Large intestine (tissue), 12 donors: ENCODE measurements around the gene NLGN2. TPM values are rescaled to one million over a fixed set of nuclear protein-coding genes. Genes with fewer than 3 reads are reported as not detected.
"Not testable (repeated sequence)": the region's sequence is repeated elsewhere in the genome, so short reads cannot be mapped to it uniquely, and the experiment has no call there.

Source experiments
- DNase-seq, 2 donors: peaks; one replicate each; pipeline versions ENCODE4 v3.0.0 to v3.0.0-alpha.2; 2013
- H3K27ac ChIP-seq: one replicate; pipeline ENCODE4 v1.5.1; 2013; ENCODE audit warnings: low read length
- H3K27me3 ChIP-seq: 2 replicates; pipeline ENCODE4 v1.6.1; 2013; ENCODE audit warnings: low read length; ENCODE audit not compliant: control insufficient read depth, insufficient read depth
- H3K36me3 ChIP-seq: 2 replicates; pipeline ENCODE4 v1.6.1; 2013; ENCODE audit warnings: low read length; ENCODE audit not compliant: control insufficient read depth, insufficient read depth
- H3K4me1 ChIP-seq: one replicate; pipeline ENCODE4 v1.6.1; 2013; ENCODE audit warnings: low read length; ENCODE audit not compliant: control insufficient read depth, insufficient read depth
- H3K4me3 ChIP-seq: one replicate; pipeline ENCODE4 v1.5.1; 2013; ENCODE audit warnings: low read length
- H3K9me3 ChIP-seq: one replicate; pipeline ENCODE4 v1.6.1; 2013; ENCODE audit warnings: mild to moderate bottlenecking, low read depth, low read length, moderate library complexity; ENCODE audit not compliant: control insufficient read depth
- WGBS: methylation state at CpG from one replicate; pipeline ENCODE4 v1.1.5; 2013; ENCODE audit warnings: low lambda C conversion rate; ENCODE audit not compliant: insufficient coverage; 5-methylcytosine and 5-hydroxymethylcytosine counted together
- long read RNA-seq, 11 donors: transcript quantifications; one replicate each; lab custom pipeline, GENCODE V29; 2026
- polyA plus RNA-seq: library from polyadenylated mRNA; unstranded; fragments of 120-200 nt; gene quantifications from one replicate; pipeline ENCODE4 v1.2.1, GENCODE V29; 2013

NLGN2 gene
- 12.9 TPM for polyA plus RNA-seq
- long read RNA-seq, donor 1, full-length matches to known transcripts = 1 of 1 reads
- long read RNA-seq, donor 1, partial matches to known transcripts = 0 of 1 reads
- long read RNA-seq, donor 1, other reads (novel, unspliced or antisense) = 0 of 1 reads
- long read RNA-seq, donor 2, full-length matches to known transcripts = 1 of 16 reads
- long read RNA-seq, donor 2, partial matches to known transcripts = 15 of 16 reads
- long read RNA-seq, donor 2, other reads (novel, unspliced or antisense) = 0 of 16 reads
- long read RNA-seq, donor 3 = 0 reads
- long read RNA-seq, donor 4 = 0 reads
- long read RNA-seq, donor 5, full-length matches to known transcripts = 2 of 2 reads
- long read RNA-seq, donor 5, partial matches to known transcripts = 0 of 2 reads
- long read RNA-seq, donor 5, other reads (novel, unspliced or antisense) = 0 of 2 reads
- long read RNA-seq, donor 6, full-length matches to known transcripts = 1 of 1 reads
- long read RNA-seq, donor 6, partial matches to known transcripts = 0 of 1 reads
- long read RNA-seq, donor 6, other reads (novel, unspliced or antisense) = 0 of 1 reads
- long read RNA-seq, donor 7 = 0 reads
- long read RNA-seq, donor 8, full-length matches to known transcripts = 2 of 2 reads
- long read RNA-seq, donor 8, partial matches to known transcripts = 0 of 2 reads
- long read RNA-seq, donor 8, other reads (novel, unspliced or antisense) = 0 of 2 reads
- long read RNA-seq, donor 9, full-length matches to known transcripts = 1 of 1 reads
- long read RNA-seq, donor 9, partial matches to known transcripts = 0 of 1 reads
- long read RNA-seq, donor 9, other reads (novel, unspliced or antisense) = 0 of 1 reads
- long read RNA-seq, donor 10, full-length matches to known transcripts = 2 of 2 reads
- long read RNA-seq, donor 10, partial matches to known transcripts = 0 of 2 reads
- long read RNA-seq, donor 10, other reads (novel, unspliced or antisense) = 0 of 2 reads
- long read RNA-seq, donor 11, full-length matches to known transcripts = 1 of 1 reads
- long read RNA-seq, donor 11, partial matches to known transcripts = 0 of 1 reads
- long read RNA-seq, donor 11, other reads (novel, unspliced or antisense) = 0 of 1 reads

GRCh38 chr17:7407485-7408251 is at the start of gene NLGN2:
TSS of gene NLGN2 (plus strand) at chr17:7407845. CDS start at chr17:7408256, 411 bp downstream.
- Histone ChIP-seq H3K27me3 (peaks cover 53% of the 10 kb centered on the region), H3K4me3 (no peak within 1 kb of the TSS)
- no peak for DNase-seq

DNA sequence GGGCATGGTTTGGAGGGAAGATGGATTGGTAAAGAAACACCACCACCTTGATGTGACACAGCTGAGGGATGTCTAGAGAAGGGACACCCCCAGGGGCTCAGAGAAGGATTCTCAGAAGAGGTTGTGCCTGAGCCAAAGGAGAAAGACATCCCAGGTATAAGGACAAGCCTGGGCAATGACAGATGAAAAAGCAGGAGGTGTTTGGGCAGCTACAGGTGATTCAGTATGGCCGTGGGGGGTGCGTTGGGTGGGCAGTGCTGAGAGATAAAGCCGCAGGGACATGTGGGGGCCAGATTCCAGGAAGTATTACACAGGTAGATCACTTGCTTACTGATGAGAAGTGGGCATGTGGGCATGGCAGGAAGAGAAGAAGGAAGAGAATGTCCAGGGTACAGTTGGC is 45.7 kb upstream of the NLGN2 start:
- H3K27ac ChIP-seq = no peak overlapping the region
- H3K27me3 ChIP-seq = peaks cover 4% of the 10 kb centered on the region
- no peak overlapping the region for H3K4me3 ChIP-seq
- no peak for DNase-seq
- H3K9me3 ChIP-seq = no peaks in the 10 kb centered on the region
- H3K36me3 ChIP-seq = no peaks in the 10 kb centered on the region
- WGBS = no CpG with 5 or more reads among the region's 3 CpGs
- H3K4me1 ChIP-seq = no peaks in the 10 kb centered on the region

More at GRCh38 chr17:7407485-7408251, at the start of gene NLGN2:
- Histone ChIP-seq H3K36me3 (peaks cover 7% of the 10 kb centered on the region), H3K27ac (no peak within 1 kb of the TSS), H3K9me3 (no peaks in the 10 kb centered on the region), H3K4me1 (peaks cover 3% of the 10 kb centered on the region)
- 47% methylated on average over 2 of the region's 12 CpGs for WGBS

DNA sequence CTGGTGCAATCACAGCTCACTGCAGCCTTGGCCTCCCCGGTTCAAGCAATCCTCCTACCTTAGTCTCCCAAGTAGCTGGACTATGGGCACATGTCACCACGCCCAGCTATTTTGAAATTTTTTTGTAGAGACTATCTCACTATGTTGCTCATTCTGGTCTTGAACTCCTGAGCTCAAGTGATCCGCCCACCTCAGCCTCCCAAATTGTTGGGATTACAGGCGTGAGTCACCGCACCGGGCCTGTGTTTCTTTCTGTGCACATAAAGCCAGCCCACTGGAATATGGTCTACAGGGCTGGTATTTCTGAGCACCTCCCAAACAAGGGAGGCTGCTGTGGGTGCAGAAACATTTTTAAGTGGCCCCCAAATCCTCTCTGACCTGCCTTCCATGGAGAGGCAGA is 44.3 kb upstream of the NLGN2 start:
- DNase-seq = no peak
- Histone ChIP-seq H3K36me3 (no peaks in the 10 kb centered on the region), H3K4me1 (no peaks in the 10 kb centered on the region), H3K9me3 (no peaks in the 10 kb centered on the region), H3K27me3 (peaks cover 5% of the 10 kb centered on the region), H3K27ac (no peak overlapping the region), H3K4me3 (no peak overlapping the region)
- WGBS = no CpG with 5 or more reads among the region's 6 CpGs

GRCh38 chr17:7365963-7366362 is 41.7 kb upstream of the NLGN2 start:
- H3K27me3 ChIP-seq, H3K27ac ChIP-seq, H3K4me3 ChIP-seq, H3K4me1 ChIP-seq, H3K36me3 ChIP-seq, H3K9me3 ChIP-seq, DNase-seq: not testable (repeated sequence)
- WGBS = no CpG with 5 or more reads among the region's 7 CpGs

- H3K4me1 ChIP-seq = peaks cover 5% of the 10 kb centered on the region
- no CpG with 5 or more reads among the region's 8 CpGs for WGBS
- no peak overlapping the region for H3K4me3 ChIP-seq
- H3K27me3 ChIP-seq = peaks cover 2% of the 10 kb centered on the region
- H3K36me3 ChIP-seq = no peaks in the 10 kb centered on the region
- H3K9me3 ChIP-seq = no peaks in the 10 kb centered on the region
- no peak for DNase-seq
- H3K27ac ChIP-seq = no peak overlapping the region
These were observed 40.6 kb upstream of the NLGN2 start for GRCh38 chr17:7367083-7367482.

DNA sequence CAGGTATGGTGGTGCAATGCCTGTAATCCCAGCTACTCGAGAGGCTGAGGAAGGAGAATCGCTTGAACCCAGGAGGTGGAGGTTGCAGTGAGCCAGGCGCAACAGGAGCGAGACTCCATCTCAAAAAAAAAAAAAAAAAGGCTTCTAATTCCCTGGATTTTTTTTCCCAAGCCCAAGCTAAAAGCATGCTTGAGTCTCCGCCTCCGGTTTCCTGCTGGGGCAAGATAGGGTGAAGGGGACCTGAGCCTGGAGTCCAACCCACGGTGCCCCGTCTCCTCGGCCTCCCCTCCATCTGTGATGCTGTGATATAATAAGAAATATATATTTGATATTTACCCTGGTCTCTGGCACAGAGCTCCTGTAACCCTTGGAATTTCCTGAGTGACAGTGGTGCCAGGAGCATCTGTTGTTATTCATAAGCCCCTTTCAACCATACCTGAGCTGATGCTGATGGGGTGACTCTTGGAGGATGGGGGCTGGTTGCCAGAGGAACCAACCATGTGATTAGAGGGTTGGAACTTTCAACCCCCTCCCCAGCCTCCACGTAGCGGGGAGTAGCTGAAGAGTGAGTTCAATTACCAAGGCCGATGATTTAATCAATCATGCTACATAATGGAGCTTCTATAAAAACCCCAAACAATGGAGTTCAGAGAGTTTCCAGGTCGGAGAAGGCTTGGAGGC is 39.6 kb upstream of the NLGN2 start:
- Histone ChIP-seq H3K27ac (no peak overlapping the region), H3K4me1 (peaks cover 5% of the 10 kb centered on the region)
- no CpG with 5 or more reads among the region's 13 CpGs for WGBS

GRCh38 chr17:7368599-7368994 is 39.0 kb upstream of the NLGN2 start:
- not testable (repeated sequence) for H3K4me1 ChIP-seq, H3K36me3 ChIP-seq, H3K27ac ChIP-seq, DNase-seq, H3K27me3 ChIP-seq, H3K9me3 ChIP-seq, H3K4me3 ChIP-seq
- WGBS = 100% methylated on average over 1 of the region's 5 CpGs

More for the DNA sequence above, 39.6 kb upstream of the NLGN2 start:
- no peak for DNase-seq
- H3K36me3 ChIP-seq = no peaks in the 10 kb centered on the region
- no peaks in the 10 kb centered on the region for H3K9me3 ChIP-seq
- no peak overlapping the region for H3K4me3 ChIP-seq
- peaks cover 2% of the 10 kb centered on the region for H3K27me3 ChIP-seq

GRCh38 chr17:7369825-7370224 is 37.8 kb upstream of the NLGN2 start:
- 60% methylated on average over 3 of the region's 5 CpGs for WGBS

GRCh38 chr17:7370853-7371252 is 36.8 kb upstream of the NLGN2 start:
- WGBS = 80% methylated on average over 1 of the region's 4 CpGs

More at GRCh38 chr17:7369825-7370224, 37.8 kb upstream of the NLGN2 start:
- peaks cover 5% of the 10 kb centered on the region for H3K4me1 ChIP-seq
- peaks cover 2% of the 10 kb centered on the region for H3K27me3 ChIP-seq
- H3K4me3 ChIP-seq = no peak overlapping the region
- no peak overlapping the region for H3K27ac ChIP-seq
- no peaks in the 10 kb centered on the region for H3K9me3 ChIP-seq
- H3K36me3 ChIP-seq = no peaks in the 10 kb centered on the region
- DNase-seq = peak; percentile 56 to 66

More at GRCh38 chr17:7370853-7371252, 36.8 kb upstream of the NLGN2 start:
- Histone ChIP-seq H3K27me3 (peaks cover 2% of the 10 kb centered on the region), H3K27ac (no peak overlapping the region), H3K9me3 (no peaks in the 10 kb centered on the region), H3K4me3 (no peak overlapping the region), H3K36me3 (no peaks in the 10 kb centered on the region), H3K4me1 (peaks cover 5% of the 10 kb centered on the region)
- DNase-seq = no peak
